Measurements from ENCODE around the gene ANO1. TPM values are rescaled to one million over a fixed set of nuclear protein-coding genes. Genes with fewer than 3 reads are reported as not detected.

The ANO1 gene
- total RNA-seq, 1 experiment from 2014 or later = 41.7 TPM

DNA sequence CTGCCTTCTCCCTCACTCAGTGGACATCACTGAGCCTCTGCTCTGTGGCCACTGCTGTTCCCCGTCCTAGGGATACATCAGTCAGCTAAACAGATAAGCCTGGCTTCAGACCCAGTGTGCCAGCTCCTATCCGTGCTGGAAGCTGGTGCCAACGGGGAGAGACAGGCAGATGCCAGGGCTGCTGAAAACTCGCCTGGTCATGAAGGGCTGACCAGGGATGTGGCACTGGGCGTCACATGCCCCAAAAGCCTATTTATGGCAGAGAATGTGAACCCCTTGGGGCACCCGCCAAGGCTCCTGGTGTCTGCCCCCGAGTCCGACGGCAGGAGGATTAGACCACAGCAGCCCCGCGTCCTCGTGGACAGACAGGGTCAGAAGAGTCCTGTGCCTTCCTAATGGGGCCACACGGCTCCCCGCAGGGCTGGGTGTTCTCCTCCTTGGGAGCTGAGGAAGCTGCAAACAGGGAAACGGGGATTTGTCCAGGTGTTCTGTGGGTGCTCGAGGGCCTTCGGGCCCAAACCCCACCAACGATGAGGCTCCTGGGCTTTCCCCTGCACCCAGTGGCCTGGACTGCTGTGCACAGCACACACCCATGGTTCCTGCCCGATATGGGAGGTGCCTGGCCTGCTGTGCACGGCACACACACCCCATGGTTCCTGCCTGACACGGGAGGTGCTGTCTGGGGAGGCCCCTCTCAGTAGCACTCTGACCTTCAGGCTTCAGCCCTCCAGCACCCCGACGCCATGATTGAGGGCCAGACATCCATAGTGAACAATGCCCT, 19.9 kb downstream of the ANO1 start:
- Histone ChIP-seq H4K20me1 (ENCODE audit: insufficient read depth) (no peaks in the 10 kb centered on the region), H3K9me2 (ENCODE audit: insufficient read depth) (no peaks in the 10 kb centered on the region), H3K9ac (ENCODE audit: low read length) (no peak overlapping the region), H3K4me2 (ENCODE audit: low read length) (no peak overlapping the region), H3K4me3 (replicated peaks in 1 of 2; ENCODE audit: low read depth in 1 of 2, low read length in 2 of 2) (no peak overlapping the region), H3K27me3 (ENCODE audit: insufficient read depth, low read length) (no peaks in the 10 kb centered on the region), H3K9me3 (ENCODE audit: control insufficient read depth in 1 of 2, insufficient read depth in 1 of 2, low read depth in 1 of 2, low read length in 2 of 2) (no peaks in the 10 kb centered on the region), H3K27ac (ENCODE audit: low read depth, low read length) (no peak overlapping the region), H3K79me2 (ENCODE audit: insufficient read depth, low read length) (peaks cover 6% of the 10 kb centered on the region; the same call in 1 of the 2 replicates), H3K36me3 (ENCODE audit: control insufficient read depth in 1 of 2, insufficient read depth in 2 of 2, low read length in 2 of 2) (no peaks in the 10 kb centered on the region), H2AFZ (ENCODE audit: low read depth, low read length, poor library complexity, severe bottlenecking) (no peak overlapping the region), H3K4me1 (ENCODE audit: control insufficient read depth in 1 of 2, insufficient read depth in 2 of 2, low read length in 2 of 2) (no peaks in the 10 kb centered on the region)
- ATAC-seq (no peak), DNase-seq (ENCODE audit: low read depth, low spot score) (no peak)
- no TSS peak for BruUV-seq (replicated peaks)
- TF ChIP-seq RAD21 (IDR thresholded peaks at IDR 0.05; ENCODE audit: low read depth) (no peak), FOSL1 (IDR thresholded peaks at IDR 0.05; ENCODE audit: low read depth) (no peak), ELF1 (IDR thresholded peaks at IDR 0.05; ENCODE audit: borderline replicate concordance, low read depth) (no peak), ZFX (IDR thresholded peaks at IDR 0.05) (no peak), SIN3A (IDR thresholded peaks at IDR 0.05; ENCODE audit: low read depth) (no peak)
- CTCF ChIA-PET = no interaction called here
- RAD21 ChIA-PET (ENCODE audit: low non-redundant PET in 1 of 2, low total read pairs in 2 of 2, uncharacterized antibody in 2 of 2, unreplicated experiment in 2 of 2) = no interaction called here
- POLR2A ChIA-PET = no interaction called here
- intact Hi-C loops (cut with micrococcal nuclease) = no loop called here

DNA sequence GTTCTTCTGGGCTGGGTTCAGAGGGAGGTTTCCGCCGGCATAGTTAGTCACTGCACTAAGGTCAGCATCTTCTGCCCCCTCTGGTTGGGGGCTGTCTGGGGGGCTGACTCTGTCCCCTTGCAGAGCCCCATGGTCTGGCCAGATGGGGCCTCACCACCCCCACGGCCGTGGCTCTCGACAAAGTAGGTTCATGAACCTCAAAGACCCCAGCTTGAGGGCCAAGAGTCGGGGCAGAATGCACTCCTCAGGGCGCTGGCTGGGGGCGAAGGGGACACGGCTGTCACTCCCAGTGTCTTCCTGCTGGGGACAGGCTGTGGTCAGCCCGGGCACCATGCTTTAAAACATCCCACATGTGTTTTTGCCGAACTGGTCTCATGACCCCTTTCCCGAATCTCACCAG, 20.8 kb downstream of the ANO1 start:
- RAD21 ChIA-PET (ENCODE audit: low non-redundant PET in 1 of 2, low total read pairs in 2 of 2, uncharacterized antibody in 2 of 2, unreplicated experiment in 2 of 2) = no interaction called here
- Histone ChIP-seq H4K20me1 (ENCODE audit: insufficient read depth) (no peaks in the 10 kb centered on the region), H2AFZ (ENCODE audit: low read depth, low read length, poor library complexity, severe bottlenecking) (no peak overlapping the region), H3K9me3 (ENCODE audit: control insufficient read depth in 1 of 2, insufficient read depth in 1 of 2, low read depth in 1 of 2, low read length in 2 of 2) (no peaks in the 10 kb centered on the region), H3K9me2 (ENCODE audit: insufficient read depth) (no peaks in the 10 kb centered on the region), H3K27me3 (ENCODE audit: insufficient read depth, low read length) (no peaks in the 10 kb centered on the region), H3K4me3 (replicated peaks in 1 of 2; ENCODE audit: low read depth in 1 of 2, low read length in 2 of 2) (no peak overlapping the region), H3K4me1 (ENCODE audit: control insufficient read depth in 1 of 2, insufficient read depth in 2 of 2, low read length in 2 of 2) (no peaks in the 10 kb centered on the region), H3K79me2 (ENCODE audit: insufficient read depth, low read length) (peaks cover 6% of the 10 kb centered on the region; the same call in 1 of the 2 replicates), H3K9ac (ENCODE audit: low read length) (no peak overlapping the region), H3K4me2 (ENCODE audit: low read length) (no peak overlapping the region), H3K36me3 (ENCODE audit: control insufficient read depth in 1 of 2, insufficient read depth in 2 of 2, low read length in 2 of 2) (no peaks in the 10 kb centered on the region; a peak in 1 of 4 replicates), H3K27ac (ENCODE audit: low read depth, low read length) (no peak overlapping the region)
- ATAC-seq (no peak), DNase-seq (ENCODE audit: low read depth, low spot score) (no peak)
- POLR2A ChIA-PET = no interaction called here
- CTCF ChIA-PET = no interaction called here
- intact Hi-C loops (cut with micrococcal nuclease) = no loop called here
- no TSS peak for BruUV-seq (replicated peaks)
- TF ChIP-seq ELF1 (IDR thresholded peaks at IDR 0.05; ENCODE audit: borderline replicate concordance, low read depth) (no peak), EZH2phosphoT487 (IDR thresholded peaks at IDR 0.05; ENCODE audit: borderline replicate concordance) (no peak), RAD21 (IDR thresholded peaks at IDR 0.05; ENCODE audit: low read depth) (no peak), ZNF274 (IDR thresholded peaks at IDR 0.05; ENCODE audit: low read depth, low read length) (no peak), JUND (IDR thresholded peaks at IDR 0.05) (no peak), ZFX (IDR thresholded peaks at IDR 0.05) (no peak), EGR1 (IDR thresholded peaks at IDR 0.05; ENCODE audit: low read depth) (no peak), CBX3 (IDR thresholded peaks at IDR 0.05; ENCODE audit: low read depth) (no peak), POLR2A (IDR thresholded peaks at IDR 0.05; ENCODE audit: borderline replicate concordance, extremely low read depth, insufficient read depth, insufficient read length) (no peak), FOSL1 (IDR thresholded peaks at IDR 0.05; ENCODE audit: low read depth) (no peak), SP1 (IDR thresholded peaks at IDR 0.05; ENCODE audit: low read depth) (no peak), TCF7L2 (IDR thresholded peaks at IDR 0.05; ENCODE audit: borderline replicate concordance, extremely low read depth, insufficient read depth, insufficient read length) (no peak)
- TF ChIP-seq, protein P1, sequence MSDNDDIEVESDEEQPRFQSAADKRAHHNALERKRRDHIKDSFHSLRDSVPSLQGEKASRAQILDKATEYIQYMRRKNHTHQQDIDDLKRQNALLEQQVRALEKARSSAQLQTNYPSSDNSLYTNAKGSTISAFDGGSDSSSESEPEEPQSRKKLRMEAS (IDR thresholded peaks at IDR 0.05) = no peak
- TF ChIP-seq, protein P2, sequence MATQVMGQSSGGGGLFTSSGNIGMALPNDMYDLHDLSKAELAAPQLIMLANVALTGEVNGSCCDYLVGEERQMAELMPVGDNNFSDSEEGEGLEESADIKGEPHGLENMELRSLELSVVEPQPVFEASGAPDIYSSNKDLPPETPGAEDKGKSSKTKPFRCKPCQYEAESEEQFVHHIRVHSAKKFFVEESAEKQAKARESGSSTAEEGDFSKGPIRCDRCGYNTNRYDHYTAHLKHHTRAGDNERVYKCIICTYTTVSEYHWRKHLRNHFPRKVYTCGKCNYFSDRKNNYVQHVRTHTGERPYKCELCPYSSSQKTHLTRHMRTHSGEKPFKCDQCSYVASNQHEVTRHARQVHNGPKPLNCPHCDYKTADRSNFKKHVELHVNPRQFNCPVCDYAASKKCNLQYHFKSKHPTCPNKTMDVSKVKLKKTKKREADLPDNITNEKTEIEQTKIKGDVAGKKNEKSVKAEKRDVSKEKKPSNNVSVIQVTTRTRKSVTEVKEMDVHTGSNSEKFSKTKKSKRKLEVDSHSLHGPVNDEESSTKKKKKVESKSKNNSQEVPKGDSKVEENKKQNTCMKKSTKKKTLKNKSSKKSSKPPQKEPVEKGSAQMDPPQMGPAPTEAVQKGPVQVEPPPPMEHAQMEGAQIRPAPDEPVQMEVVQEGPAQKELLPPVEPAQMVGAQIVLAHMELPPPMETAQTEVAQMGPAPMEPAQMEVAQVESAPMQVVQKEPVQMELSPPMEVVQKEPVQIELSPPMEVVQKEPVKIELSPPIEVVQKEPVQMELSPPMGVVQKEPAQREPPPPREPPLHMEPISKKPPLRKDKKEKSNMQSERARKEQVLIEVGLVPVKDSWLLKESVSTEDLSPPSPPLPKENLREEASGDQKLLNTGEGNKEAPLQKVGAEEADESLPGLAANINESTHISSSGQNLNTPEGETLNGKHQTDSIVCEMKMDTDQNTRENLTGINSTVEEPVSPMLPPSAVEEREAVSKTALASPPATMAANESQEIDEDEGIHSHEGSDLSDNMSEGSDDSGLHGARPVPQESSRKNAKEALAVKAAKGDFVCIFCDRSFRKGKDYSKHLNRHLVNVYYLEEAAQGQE (IDR thresholded peaks at IDR 0.05; ENCODE audit: low read depth) = no peak
- TF ChIP-seq, protein P3, sequence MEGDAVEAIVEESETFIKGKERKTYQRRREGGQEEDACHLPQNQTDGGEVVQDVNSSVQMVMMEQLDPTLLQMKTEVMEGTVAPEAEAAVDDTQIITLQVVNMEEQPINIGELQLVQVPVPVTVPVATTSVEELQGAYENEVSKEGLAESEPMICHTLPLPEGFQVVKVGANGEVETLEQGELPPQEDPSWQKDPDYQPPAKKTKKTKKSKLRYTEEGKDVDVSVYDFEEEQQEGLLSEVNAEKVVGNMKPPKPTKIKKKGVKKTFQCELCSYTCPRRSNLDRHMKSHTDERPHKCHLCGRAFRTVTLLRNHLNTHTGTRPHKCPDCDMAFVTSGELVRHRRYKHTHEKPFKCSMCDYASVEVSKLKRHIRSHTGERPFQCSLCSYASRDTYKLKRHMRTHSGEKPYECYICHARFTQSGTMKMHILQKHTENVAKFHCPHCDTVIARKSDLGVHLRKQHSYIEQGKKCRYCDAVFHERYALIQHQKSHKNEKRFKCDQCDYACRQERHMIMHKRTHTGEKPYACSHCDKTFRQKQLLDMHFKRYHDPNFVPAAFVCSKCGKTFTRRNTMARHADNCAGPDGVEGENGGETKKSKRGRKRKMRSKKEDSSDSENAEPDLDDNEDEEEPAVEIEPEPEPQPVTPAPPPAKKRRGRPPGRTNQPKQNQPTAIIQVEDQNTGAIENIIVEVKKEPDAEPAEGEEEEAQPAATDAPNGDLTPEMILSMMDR (IDR thresholded peaks at IDR 0.05 in 2 of 3, conservative IDR thresholded peaks at IDR 0.05 in 1 of 3; ENCODE audit: borderline replicate concordance in 1 of 3, insufficient read depth in 1 of 3, low read depth in 2 of 3, low read length in 2 of 3) = no peak

All from HCT116 (cell line).